NCI-H2081 (cell line): ENCODE results near the gene RNF13.

Experiments used
- DNase-seq, 2 experiments: peaks; one replicate each; lab custom pipeline; 2025; lab: John Stamatoyannopoulos, UW

Gene RNF13

GRCh38 chr3:149812606-149813366, at the start of gene RNF13:
TSS of gene RNF13 (plus strand) at chr3:149813215. CDS start at chr3:149846027, 32,812 bp downstream.
- peak; percentile 95 to 98 for DNase-seq

- no peak for DNase-seq
Observed at GRCh38 chr3:149763565-149764195, 49.3 kb upstream of the RNF13 start.

DNA sequence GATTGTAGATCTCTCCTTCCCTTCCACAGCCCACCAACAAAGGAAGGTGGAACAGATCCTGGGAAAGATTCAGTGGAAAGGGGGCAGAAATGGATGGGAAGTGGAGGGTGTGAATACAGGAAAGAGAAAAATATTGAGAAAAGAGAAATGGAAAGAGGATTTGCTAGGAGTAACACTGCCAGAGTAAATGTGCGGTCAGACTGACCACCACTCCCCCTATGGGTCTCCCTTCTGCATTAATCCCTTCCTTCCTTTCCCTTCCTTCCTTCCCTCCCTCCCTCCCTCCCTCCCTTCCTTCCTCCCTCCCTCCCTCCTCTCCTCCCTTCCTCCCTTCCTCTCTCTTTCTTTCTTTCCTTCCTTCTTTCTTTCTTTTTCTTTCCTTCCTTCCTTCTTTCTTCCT, 48.7 kb upstream of the RNF13 start:
- DNase-seq = no peak

DNA sequence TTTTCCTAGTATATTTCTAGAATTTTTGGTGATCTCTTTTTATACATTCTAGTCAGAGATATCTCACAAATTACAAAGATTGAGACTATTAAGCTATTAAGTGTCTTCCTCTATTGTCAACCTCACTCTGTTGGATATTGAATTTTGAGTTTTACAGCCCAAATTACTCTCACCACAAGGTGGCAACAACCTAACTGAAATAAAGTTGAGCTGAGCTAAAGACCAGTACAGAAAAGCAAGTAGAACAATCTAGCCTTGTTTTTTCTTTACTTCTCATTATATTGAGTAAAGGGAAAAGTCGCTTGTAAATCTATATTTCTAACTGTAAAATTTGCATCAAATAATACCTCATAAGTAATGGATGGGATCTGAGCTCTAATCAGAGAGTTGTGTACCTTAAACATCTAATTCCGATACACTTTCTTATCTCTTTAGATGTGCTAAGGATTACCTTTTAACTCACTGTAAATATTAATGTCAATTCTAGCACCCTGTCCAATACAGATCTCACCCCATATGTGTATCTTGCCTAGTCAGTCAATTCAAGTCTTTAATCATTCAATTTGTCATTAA, 47.2 kb upstream of the RNF13 start:
- peak; percentile 23 to 37 for DNase-seq

GRCh38 chr3:149767720-149768119, 45.3 kb upstream of the RNF13 start:
- DNase-seq = no peak

DNA sequence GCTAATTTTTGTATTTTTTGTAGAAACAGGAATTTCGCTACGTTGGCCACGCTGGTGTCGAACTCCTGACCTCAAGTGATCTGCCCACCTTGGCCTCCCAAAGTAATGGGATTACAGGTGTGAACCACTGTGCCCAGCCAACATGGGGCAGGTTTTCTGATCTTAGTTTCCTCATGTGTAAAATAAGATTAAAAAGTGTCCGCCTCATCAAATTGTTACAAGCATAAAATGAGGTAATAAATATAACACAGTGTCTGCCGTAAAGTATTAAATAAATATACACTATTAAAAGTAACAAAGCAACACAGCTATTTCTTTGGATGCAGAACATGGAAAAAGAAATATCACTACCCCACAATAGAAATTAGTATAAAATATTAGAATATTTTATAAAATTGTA, 44.3 kb upstream of the RNF13 start:
- no peak for DNase-seq

- DNase-seq = no peak
Observed at GRCh38 chr3:149770246-149770645, 42.8 kb upstream of the RNF13 start.

GRCh38 chr3:149771652-149772271, 41.3 kb upstream of the RNF13 start:
- peak; percentile 50 to 52 for DNase-seq

- DNase-seq = no peak
Observed at GRCh38 chr3:149772861-149773260, 40.2 kb upstream of the RNF13 start.

DNA sequence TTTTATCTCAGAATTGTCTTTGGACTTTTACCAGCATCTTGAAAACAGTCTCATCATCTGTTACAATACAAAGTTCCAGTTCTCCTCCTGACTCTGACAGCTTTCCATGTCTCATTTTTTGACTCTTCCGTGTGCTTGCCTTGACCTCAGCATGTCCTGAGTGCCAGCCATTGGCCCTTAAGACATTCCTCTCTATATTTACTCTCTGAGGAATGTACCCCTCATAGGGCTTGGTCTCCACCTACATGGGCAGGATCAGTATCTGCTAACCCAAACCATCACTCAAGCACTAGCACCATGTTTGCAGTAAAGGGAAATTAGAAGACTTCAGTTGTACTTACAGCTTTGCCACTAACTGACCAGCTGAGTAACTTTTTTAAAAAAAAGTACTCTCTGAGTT, 36.8 kb upstream of the RNF13 start:
- DNase-seq = no peak

DNA sequence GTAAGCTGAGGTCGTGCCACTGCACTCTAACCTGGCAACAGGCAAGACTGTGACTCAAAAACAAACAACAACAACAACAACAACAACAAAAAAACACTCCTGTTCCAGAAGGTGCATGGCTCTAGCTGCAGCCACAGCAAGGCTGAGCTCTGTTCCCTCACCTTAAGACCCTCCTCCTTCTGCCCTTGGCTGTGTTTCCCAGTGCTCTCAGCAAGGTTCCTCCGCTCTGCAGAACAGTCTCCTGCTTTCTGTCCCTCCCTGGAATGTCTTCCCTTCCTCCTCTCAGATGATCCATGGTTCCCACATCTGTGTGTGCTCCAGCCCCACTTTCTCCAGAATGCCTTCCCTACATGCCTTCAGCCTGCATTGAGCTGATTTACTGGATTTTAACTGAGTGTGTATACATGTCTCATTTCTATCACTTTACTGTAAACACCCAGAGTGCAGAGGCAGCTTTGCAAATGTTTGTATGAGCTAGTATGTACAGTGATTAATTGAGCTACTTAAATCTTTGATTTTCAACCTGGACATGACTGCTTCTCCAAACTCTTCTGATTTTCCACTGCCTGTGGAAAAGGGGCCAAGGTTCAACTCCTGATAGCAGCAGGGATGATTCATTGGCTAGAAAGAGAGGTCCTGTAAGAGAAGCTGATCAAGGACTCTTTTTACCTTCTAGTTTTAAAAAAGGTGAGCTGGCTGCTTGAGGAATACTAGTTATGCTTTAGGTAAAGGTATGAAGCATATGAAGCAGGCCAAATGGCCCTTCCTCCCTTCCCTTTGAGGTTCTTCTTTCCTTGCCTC, 35.4 kb upstream of the RNF13 start:
- no peak for DNase-seq

DNA sequence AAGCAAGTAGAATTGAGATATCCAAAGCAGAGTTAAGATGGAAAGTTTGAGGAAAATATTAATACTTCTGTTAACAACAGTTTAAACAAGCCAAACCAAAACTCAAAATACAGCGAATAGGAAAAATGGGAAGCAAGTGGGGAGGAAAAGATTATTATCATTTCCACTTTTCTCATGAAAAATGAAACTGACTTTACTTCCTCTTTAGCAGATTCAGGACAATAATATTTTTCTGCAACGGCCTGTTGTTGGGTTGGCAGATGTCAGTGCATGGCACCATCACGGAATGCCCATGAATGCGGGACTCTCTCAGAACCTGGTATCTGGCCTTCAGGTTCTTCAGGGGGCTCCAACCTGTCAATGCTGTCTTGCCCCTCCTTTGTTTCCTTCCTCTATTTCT, 31.8 kb upstream of the RNF13 start:
- DNase-seq = no peak

DNA sequence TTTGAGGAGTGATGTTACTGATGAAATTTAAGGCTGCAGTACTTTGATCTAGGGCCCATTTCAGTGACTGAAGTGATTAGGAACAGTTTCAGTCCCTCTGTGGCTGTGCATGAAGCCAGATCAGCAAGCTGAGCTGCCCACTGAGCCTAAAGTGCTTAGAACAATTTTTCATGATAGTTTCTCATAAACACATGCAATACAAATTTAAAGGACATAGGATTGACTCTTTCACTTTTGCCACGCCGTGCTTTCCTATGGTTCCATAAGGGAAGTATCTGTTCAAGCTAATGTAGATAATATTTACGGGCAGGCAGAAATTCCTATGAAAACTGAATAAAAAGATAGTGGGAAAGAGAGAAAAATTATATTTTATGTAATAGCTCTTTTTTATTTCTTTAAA, 31.3 kb upstream of the RNF13 start:
- no peak for DNase-seq

GRCh38 chr3:149783576-149783975, 29.4 kb upstream of the RNF13 start:
- no peak for DNase-seq

GRCh38 chr3:149784064-149784704, 28.8 kb upstream of the RNF13 start:
- no peak for DNase-seq

GRCh38 chr3:149790268-149790667, 22.7 kb upstream of the RNF13 start:
- DNase-seq = no peak

DNA sequence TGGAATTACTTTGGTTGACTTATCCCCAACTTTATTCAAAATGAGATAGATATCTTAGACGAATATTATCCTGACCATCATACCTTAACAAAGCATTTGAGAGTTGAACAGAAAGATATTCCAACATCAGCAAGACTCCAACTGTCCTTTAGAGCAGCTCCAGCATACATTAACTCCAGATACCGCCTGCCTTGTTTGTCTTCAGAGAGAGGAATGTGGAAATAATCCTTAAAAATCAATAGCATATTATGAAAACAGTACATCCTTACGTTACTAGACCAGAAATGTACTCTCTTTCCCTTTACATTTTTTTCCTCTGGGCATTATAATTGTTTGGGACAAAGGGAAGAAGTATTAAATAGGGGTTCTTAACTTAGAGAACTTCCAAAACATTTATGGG, 22.3 kb upstream of the RNF13 start:
- DNase-seq = no peak

DNA sequence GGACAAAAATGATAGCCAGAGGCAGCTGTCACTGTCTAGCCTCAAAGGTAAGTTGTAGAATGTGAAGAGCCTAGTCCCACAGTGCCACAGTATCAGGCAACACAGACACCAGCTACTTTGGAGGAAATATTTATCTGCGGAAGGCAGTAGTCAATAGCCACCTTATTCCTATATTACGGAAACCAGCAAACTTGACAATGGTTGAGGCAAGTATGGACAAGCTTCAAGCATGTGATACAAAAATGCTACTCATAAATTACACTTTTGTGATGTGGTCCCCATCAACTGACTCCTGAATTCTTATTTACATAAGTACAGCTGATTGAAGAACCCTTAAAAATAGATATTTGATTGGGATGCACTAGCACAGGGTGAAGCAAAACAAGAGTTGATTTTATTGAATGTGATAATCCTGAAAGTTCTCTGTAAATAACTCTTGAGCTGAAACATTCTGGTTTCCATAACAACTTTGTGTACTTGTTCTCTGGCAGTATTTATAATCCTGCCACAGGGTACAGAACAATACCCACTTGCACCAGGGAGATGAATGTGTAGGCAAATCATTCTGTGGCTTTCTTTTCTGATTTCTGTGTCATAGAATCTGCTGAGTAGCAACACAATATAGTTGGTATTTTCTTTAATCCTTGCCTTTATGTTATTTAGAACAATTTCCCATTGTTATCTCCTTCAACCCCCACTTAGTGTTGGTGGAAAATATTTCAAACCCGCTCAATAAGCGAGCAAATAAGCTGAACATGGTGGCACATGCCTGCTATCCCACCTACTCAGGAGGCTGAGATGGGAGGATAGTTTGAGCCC, 20.4 kb upstream of the RNF13 start, which contains the start of gene ANKUB1:
ANKUB1 (minus strand) TSS at position 103 of the 819 bp plus-strand sequence. CDS start 188 bp downstream, outside the sequence.
- DNase-seq = no peak

DNA sequence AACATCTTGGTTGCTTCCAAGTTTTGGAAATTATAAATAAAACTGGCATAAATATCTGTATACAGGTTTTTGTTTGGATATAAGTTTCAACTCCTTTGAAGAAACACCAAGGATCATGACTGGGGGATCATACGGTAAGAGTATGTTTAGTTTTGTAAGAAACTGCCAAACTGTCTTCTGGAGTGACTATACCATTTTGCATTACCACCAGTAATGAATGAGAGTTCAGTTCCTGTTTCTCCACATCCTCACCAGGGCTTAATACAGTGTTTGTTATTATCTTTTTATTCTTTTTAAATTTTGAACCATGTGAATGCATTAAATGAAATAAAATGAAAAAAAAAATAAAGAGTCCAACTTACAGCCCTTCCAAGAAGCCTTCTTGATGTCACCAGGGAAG, 17.0 kb upstream of the RNF13 start:
- DNase-seq = no peak

DNA sequence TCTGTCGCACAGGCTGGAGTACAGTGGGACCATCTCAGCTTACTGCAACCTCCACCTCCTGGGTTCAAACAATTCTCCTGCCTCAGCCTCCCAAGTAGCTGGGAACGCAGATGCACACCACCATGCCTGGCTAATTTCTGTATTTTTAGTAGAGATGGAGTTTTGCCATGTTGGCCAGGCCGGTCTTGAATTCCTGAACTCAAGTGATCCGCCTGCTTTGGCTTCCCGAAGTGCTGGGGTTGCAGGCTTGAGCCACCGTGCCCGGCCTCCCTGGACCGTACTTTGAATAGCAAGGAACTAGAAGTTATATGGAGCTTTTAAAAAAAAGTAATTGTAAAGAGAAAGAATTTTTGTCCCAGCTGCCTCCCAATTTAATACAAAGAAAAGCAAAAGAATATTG, 12.3 kb upstream of the RNF13 start:
- DNase-seq = no peak

- DNase-seq = no peak
Observed at GRCh38 chr3:149801195-149801594, 11.8 kb upstream of the RNF13 start.
